ENCODE results near the gene PPP1R26.

The PPP1R26 gene

GRCh38 chr9:135448663-135449100, 30.9 kb upstream of the PPP1R26 start:
- TF ChIP-seq, protein P1, sequence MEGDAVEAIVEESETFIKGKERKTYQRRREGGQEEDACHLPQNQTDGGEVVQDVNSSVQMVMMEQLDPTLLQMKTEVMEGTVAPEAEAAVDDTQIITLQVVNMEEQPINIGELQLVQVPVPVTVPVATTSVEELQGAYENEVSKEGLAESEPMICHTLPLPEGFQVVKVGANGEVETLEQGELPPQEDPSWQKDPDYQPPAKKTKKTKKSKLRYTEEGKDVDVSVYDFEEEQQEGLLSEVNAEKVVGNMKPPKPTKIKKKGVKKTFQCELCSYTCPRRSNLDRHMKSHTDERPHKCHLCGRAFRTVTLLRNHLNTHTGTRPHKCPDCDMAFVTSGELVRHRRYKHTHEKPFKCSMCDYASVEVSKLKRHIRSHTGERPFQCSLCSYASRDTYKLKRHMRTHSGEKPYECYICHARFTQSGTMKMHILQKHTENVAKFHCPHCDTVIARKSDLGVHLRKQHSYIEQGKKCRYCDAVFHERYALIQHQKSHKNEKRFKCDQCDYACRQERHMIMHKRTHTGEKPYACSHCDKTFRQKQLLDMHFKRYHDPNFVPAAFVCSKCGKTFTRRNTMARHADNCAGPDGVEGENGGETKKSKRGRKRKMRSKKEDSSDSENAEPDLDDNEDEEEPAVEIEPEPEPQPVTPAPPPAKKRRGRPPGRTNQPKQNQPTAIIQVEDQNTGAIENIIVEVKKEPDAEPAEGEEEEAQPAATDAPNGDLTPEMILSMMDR (IDR thresholded peaks at IDR 0.05), result no peak

GRCh38 chr9:135450956-135451355, 28.6 kb upstream of the PPP1R26 start:
- TF ChIP-seq, protein P1 (IDR thresholded peaks at IDR 0.05), result no peak

- TF ChIP-seq, protein P1 (IDR thresholded peaks at IDR 0.05), result no peak
Measured at GRCh38 chr9:135454737-135455136, 24.8 kb upstream of the PPP1R26 start.

DNA sequence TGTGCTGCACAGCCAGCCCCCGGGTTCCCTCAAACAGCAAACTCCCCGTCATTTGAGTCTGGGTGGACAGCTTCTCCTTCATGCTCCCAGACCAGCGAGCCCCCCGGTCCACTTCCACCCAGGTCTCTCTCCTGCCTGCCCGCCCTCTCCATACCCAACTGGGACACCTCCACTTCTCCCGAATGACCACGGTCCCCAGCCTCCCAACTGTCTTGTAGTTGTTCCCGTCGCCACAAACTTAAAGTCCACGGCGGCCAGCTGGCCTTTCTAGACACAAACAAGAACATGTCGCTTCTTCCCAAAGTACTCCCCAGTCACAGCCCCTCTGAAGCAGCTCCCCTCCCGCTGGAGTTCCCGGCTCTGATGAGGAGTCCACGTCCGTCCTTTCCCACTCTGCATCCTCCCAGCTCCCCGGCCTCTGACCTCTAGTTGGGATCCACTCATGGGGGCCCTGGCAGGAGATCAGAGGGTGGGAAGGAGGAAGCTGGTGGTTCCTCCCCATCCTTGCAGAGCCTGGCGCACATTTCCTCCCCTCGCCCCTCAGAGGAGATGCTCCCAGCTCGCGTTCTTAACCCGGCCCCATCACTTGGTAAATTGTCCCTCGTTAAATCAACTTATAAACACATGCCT, 24.1 kb upstream of the PPP1R26 start:
- TF ChIP-seq, protein P1 (IDR thresholded peaks at IDR 0.05), result no peak

- TF ChIP-seq, protein P1 (IDR thresholded peaks at IDR 0.05), result no peak
Measured at GRCh38 chr9:135456436-135457104, 23.0 kb upstream of the PPP1R26 start.

DNA sequence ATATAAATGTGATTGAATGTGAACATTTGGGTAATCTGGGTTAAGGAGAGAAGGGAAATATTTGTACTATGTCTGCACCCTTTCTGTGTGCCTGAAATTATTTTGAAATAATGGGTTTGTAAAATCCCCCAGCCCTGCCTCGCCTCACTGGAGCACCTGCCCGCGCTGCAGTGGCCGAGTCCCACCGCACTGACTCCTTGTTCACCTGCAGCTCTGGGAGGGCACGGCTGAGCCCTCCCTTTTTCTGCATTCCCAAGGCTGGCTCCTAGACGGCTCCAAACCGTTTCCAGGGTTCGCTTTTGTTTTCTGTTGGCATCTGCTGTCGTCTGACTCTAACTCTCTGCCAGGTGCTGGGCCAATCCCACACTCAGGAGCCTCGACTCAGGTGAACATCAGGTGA, 17.6 kb upstream of the PPP1R26 start:
- TF ChIP-seq, protein P1 (IDR thresholded peaks at IDR 0.05), result no peak

DNA sequence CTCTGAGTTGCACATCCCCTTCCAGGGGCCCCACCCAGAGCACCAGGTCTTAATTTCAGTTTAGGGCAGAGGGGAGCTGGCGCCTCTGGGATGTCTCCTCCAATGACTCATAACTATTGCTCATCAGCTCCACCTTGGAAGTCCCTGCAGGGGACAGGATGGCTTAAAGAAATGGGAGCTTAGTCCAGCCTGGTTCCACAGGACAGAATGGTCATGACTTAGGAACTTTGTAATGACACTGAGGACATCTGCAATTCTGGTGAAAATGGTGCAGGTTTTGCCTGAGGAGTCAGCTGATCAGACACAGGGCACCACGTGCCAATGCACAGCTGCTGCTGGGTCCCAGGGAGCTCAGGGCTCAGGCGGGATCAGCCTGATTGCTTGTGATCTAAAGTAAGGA, 16.4 kb upstream of the PPP1R26 start:
- TF ChIP-seq, protein P1 (IDR thresholded peaks at IDR 0.05), result no peak

All from LNCAP (cell line).